Measurements from ENCODE around the gene STON1.
"Not testable (repeated sequence)": the region's sequence is repeated elsewhere in the genome, so short reads cannot be mapped to it uniquely, and the experiment has no call there.

STON1 gene

GRCh38 chr2:48574353-48575287, 44.7 kb downstream of the STON1 start:
- no peak for DNase-seq

- no peak for DNase-seq
These were observed 48.4 kb downstream of the STON1 start for GRCh38 chr2:48578313-48578712.

- DNase-seq = no peak
These were observed 54.0 kb downstream of the STON1 start for GRCh38 chr2:48583961-48584360.

- no peak for DNase-seq
These were observed 54.6 kb downstream of the STON1 start for GRCh38 chr2:48584551-48584950.

- no peak for DNase-seq
These were observed 56.5 kb downstream of the STON1 start for GRCh38 chr2:48586433-48586832.

- DNase-seq = no peak
These were observed 57.6 kb downstream of the STON1 start for GRCh38 chr2:48587560-48587959.

GRCh38 chr2:48587961-48588360, 58.0 kb downstream of the STON1 start:
- no peak for DNase-seq

GRCh38 chr2:48588745-48589144, 58.8 kb downstream of the STON1 start:
- DNase-seq = no peak

- peak; percentile 62 for DNase-seq
These were observed 59.3 kb downstream of the STON1 start for GRCh38 chr2:48589170-48589767.

GRCh38 chr2:48590017-48590416, 60.1 kb downstream of the STON1 start:
- no peak for DNase-seq

- DNase-seq = no peak
These were observed 62.1 kb downstream of the STON1 start for GRCh38 chr2:48592067-48592466.

GRCh38 chr2:48596751-48597150, 66.8 kb downstream of the STON1 start:
- DNase-seq = not testable (repeated sequence)

- no peak for DNase-seq
These were observed 67.5 kb downstream of the STON1 start for GRCh38 chr2:48597492-48597891.

GRCh38 chr2:48600204-48600813, 70.4 kb downstream of the STON1 start:
- DNase-seq = peak; percentile 61

GRCh38 chr2:48600917-48601316, 71.0 kb downstream of the STON1 start:
- DNase-seq = no peak

GRCh38 chr2:48601349-48601748, 71.4 kb downstream of the STON1 start:
- DNase-seq = no peak

- DNase-seq = no peak
These were observed 75.7 kb downstream of the STON1 start for GRCh38 chr2:48605482-48606175.

- DNase-seq = no peak
These were observed 77.5 kb downstream of the STON1 start for GRCh38 chr2:48607307-48608014.

- no peak for DNase-seq
These were observed 83.3 kb downstream of the STON1 start for GRCh38 chr2:48613211-48613610.

- not testable (repeated sequence) for DNase-seq
These were observed 84.6 kb downstream of the STON1 start for GRCh38 chr2:48614581-48614980.

- DNase-seq = no peak
These were observed 87.7 kb downstream of the STON1 start, which contains the start of gene GTF2A1L for GRCh38 chr2:48617618-48618017. Gene GTF2A1L (plus strand): TSS chr2:48617856. CDS start chr2:48617875, 19 bp downstream.

GRCh38 chr2:48619526-48619925, 89.6 kb downstream of the STON1 start:
- no peak for DNase-seq

All from retina (tissue), 1 donor.